Hematopoietic multipotent progenitor cell treated with erythropoietin and hydrocortisone succinate and interleukin-3 and kit ligand, for 4 days (in vitro differentiated cells): Measurements from ENCODE around the gene RAB40B.
A peak's percentile ranks its signal among the peaks of the same experiment; 100 is the strongest.

Source experiments
- DNase-seq: peaks from one replicate; pipeline ENCODE4 v3.0.0-alpha.2; 2015

RAB40B gene

GRCh38 chr17:82613283-82614094, 85.0 kb downstream of the RAB40B start:
- no peak for DNase-seq

- DNase-seq, result peak; percentile 31
Observed at GRCh38 chr17:82611140-82612058, 87.1 kb downstream of the RAB40B start.

DNA sequence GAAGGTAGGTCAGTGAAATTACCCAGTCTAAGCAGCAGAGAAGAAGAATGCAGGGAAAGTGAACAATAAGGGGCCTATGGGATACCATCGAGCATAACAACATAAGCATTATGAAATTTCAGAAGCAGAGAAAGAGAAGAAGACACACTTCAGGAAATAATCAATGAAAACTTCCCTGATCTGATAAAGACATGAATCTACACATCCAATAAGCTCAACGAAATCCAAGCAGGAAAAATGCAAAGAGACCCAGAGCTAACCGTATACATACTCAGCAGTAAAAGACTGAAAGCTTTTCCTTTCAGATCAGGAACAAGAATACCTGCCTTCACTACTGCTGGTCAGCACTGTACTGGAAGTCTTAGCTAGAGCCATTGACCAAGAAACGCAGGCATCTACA, 88.8 kb downstream of the RAB40B start:
- DNase-seq, result no peak

DNA sequence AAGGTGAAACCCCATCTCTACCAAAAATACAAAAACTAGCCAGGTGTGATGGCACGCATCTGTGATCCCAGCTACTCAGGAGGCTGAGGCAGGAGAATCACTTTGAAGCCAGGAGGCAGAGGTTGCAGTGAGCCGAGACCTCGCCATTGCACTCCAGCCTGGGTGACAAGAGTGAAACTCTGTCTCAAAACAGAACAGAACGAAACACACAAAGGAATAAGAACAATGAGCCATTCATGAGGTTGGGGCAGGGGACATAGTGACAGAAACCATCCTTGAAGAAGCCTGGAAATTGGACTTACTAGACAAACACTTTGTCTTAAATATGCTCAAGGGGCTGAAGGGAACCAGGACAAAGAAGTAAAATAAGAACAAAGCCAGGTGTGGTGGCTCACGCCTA, 89.7 kb downstream of the RAB40B start:
- DNase-seq, result no peak

DNA sequence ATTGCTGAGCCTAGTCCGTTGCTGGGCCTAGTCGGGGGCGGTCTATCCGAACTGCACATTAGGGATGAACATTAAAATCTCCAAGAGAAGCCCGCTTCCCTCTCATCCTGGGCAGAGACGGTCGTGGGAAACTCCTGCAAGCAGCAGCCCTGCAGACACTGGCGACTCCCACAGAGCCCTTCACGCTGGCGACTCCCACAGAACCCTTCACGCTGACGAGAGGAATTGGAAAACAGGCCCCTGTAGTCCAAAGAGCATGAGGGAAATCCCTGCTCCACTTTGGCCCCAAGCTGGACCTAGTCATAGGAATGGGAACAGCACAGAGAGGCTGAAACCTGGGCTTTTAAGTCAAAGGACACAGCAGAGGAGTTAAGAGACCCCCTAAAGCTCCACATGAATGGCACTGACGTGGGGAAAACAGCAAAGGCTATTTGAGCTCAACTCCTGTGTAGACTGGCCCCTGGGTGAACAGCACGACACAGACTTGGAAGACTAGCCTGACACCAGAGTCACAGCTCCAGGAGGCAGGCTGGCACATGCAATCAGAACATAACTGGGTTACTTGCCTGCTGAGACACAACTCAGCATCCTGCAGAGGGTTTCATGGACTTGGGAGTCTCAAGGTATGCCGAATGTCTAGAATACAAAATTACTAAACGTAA, 92.4 kb downstream of the RAB40B start:
- no peak for DNase-seq
